ENCODE results near the gene PTPRD.

- TF ChIP-seq EZH2 (IDR thresholded peaks at IDR 0.05; ENCODE audit: low read length, missing control alignments): no peak
- no peak for TF ChIP-seq CTCF (conservative IDR thresholded peaks at IDR 0.05 in 1 of 2, IDR thresholded peaks at IDR 0.05 in 1 of 2; ENCODE audit: low read depth in 1 of 2, low read length in 2 of 2)
These were observed 987.6 kb downstream of the PTPRD start for GRCh38 chr9:9625248-9625647.

Measured in fibroblast of lung (primary cell).